Regular cardiac myocyte (primary cell): ENCODE results near the gene NFKBIB. TPM values are rescaled to one million over a fixed set of nuclear protein-coding genes. Genes with fewer than 3 reads are reported as not detected.

ENCODE experiments used
- total RNA-seq: library from RNA; depleted of rRNA; stranded (reverse); fragments of >200 nt; gene quantifications from 2 replicates; pipeline ENCODE4 v1.2.3, GENCODE V29; 2014

Gene NFKBIB, protein sequence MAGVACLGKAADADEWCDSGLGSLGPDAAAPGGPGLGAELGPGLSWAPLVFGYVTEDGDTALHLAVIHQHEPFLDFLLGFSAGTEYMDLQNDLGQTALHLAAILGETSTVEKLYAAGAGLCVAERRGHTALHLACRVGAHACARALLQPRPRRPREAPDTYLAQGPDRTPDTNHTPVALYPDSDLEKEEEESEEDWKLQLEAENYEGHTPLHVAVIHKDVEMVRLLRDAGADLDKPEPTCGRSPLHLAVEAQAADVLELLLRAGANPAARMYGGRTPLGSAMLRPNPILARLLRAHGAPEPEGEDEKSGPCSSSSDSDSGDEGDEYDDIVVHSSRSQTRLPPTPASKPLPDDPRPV
- 9.9 and 15.7 TPM in 2 replicates for total RNA-seq

GRCh38 chr19:38899447-38900201, at the start of gene NFKBIB, which contains the start of gene SIRT2:
NFKBIB (plus strand) TSS chr19:38899969; CDS start chr19:38900033, 64 bp downstream.
SIRT2 (minus strand) TSS chr19:38899618; CDS start chr19:38899521, 97 bp downstream.

DNA sequence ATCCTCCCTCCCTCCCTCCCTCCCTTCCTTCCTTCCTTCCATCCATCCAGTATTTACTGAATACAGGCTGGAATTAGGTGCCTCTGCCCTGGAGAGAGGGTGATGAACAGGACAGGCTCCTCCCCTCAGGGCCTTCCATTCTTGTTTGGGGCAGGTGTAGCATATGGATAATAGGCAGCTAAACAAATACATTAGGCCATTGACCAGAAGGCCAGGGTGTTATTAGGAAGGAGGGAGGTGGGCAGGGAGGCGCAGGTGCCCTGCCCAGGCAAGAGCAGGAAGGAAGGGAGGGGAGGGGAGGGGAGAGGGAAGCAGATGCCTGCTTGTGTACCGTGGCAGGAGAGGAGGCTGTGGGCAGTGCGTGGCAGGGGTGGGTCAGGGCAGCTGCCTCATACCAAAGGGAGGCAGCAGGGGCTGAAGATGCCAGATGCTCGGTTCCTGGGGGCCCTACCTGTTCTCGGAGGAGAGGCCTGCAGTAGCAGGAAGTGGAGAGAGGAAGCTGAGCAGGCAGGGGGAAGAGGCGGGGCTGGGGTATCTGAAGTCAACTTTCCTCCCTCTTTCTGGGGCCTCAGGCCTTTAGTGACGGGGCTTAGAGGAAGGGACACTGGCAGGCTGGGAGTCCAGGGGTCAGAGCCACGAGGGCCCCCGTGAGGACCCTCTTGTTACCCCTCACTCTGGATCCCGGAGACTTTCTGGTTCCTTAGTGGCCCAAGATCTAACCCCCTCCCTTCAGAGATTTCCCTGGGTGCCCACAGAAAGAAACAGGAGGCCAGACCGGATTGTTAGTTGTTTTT, 21.8 kb upstream of the NFKBIB start, which contains the start of gene RINL:
Gene RINL (minus strand): TSS at position 495 of the 794 bp plus-strand sequence. CDS start 1,533 bp downstream, outside the sequence.

GRCh38 chr19:38929929-38930775, 30.4 kb downstream of the NFKBIB start, which contains the start of gene SARS2:
SARS2 (minus strand) TSS chr19:38930763; CDS start chr19:38930736, 27 bp downstream.

GRCh38 chr19:38930776-38931520, 31.2 kb downstream of the NFKBIB start, which contains the start of gene MRPS12:
MRPS12 (plus strand) TSS chr19:38930944; CDS start chr19:38931295, 351 bp downstream.

Other genes with a start within 250 kb of the NFKBIB start
- gene CAPN12, start 155.5 kb upstream of the NFKBIB start, total RNA-seq, result 0.28 TPM in 1 of 2 replicates, not detected in the other
- not detected in 2 replicates for gene LGALS7, start 126.5 kb upstream of the NFKBIB start, total RNA-seq
- gene LGALS7B, start 110.8 kb upstream of the NFKBIB start, total RNA-seq, result not detected in 2 replicates
- under 0.01 TPM in 1 of 2 replicates, not detected in the other for gene LGALS4, start 87.0 kb upstream of the NFKBIB start, total RNA-seq
- gene ECH1, start 68.2 kb upstream of the NFKBIB start, total RNA-seq, result 12.4 and 14.6 TPM in 2 replicates
- 167 and 308 TPM in 2 replicates for gene HNRNPL, start 50.0 kb upstream of the NFKBIB start, total RNA-seq
- gene RINL, start 21.7 kb upstream of the NFKBIB start, total RNA-seq, result 2.7 and 3.1 TPM in 2 replicates
- 45.8 and 54.4 TPM in 2 replicates for gene SIRT2, start 351 bp upstream of the NFKBIB start, total RNA-seq
- 0.28 TPM in 1 of 2 replicates, not detected in the other for gene CCER2, start 12.2 kb downstream of the NFKBIB start, total RNA-seq
- 8.7 and 13.0 TPM in 2 replicates for gene SARS2, start 30.8 kb downstream of the NFKBIB start, total RNA-seq
- 20.9 and 47.7 TPM in 2 replicates for gene MRPS12, start 31.0 kb downstream of the NFKBIB start, total RNA-seq
- gene FBXO17, start 75.8 kb downstream of the NFKBIB start, total RNA-seq, result 20.6 and 24.0 TPM in 2 replicates
- 1.7 and 3.4 TPM in 2 replicates for gene FBXO27, start 132.6 kb downstream of the NFKBIB start, total RNA-seq
- gene ACP7, start 184.4 kb downstream of the NFKBIB start, total RNA-seq, result 0.56 and 1.7 TPM in 2 replicates
- gene PAK4, start 225.8 kb downstream of the NFKBIB start, total RNA-seq, result 3.7 and 5.9 TPM in 2 replicates